NCI-H82 (cell line): ENCODE measurements around the gene PKP1.

Source experiments
- DNase-seq: peaks from one replicate; lab custom pipeline; 2025; lab: John Stamatoyannopoulos, UW

The PKP1 gene

DNA sequence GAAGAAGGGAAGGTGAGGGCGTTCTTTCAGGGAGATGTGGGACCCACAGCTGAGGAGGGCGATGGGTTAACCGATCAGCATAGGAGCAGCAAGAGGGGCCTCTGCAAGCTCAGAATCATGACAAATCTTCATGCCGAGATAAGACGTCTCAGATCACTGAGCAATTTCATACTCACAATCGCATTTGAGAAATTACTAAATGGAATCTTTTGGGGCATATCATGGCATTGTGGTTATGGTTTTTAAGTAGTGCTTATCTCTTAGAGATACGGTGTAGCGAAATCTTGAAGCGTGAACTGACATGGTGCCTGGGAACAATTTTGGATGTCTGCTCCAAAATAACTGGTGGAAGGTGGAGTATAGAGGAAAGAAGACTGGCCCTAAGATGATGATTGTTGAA, 88.0 kb downstream of the PKP1 start:
- no peak for DNase-seq

GRCh38 chr1:201371792-201372191, 88.5 kb downstream of the PKP1 start:
- DNase-seq = no peak

DNA sequence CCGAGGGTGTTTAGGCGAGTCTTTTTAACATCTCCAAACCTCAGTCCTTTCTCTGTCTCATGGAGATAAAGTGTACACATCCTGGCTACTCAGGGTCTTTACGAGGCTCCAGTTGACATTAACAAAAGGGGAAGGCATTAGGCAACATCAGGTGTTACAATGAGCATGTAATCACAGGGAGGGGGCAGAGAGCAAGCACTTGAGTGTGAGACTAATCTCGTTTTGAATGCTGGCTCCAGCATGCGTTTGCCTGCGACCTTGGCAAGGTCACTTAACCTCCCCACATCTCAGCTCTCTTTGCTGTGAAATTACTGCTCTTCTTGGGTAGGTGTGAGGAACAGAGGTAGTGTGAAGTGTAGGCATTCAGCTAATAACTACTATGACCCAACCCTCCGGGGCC, 91.1 kb downstream of the PKP1 start:
- peak; percentile 93 for DNase-seq

- DNase-seq = peak; percentile 63
Observed at GRCh38 chr1:201375169-201375568, 91.9 kb downstream of the PKP1 start.

GRCh38 chr1:201376107-201376463, 92.8 kb downstream of the PKP1 start:
- DNase-seq = peak; percentile 93

DNA sequence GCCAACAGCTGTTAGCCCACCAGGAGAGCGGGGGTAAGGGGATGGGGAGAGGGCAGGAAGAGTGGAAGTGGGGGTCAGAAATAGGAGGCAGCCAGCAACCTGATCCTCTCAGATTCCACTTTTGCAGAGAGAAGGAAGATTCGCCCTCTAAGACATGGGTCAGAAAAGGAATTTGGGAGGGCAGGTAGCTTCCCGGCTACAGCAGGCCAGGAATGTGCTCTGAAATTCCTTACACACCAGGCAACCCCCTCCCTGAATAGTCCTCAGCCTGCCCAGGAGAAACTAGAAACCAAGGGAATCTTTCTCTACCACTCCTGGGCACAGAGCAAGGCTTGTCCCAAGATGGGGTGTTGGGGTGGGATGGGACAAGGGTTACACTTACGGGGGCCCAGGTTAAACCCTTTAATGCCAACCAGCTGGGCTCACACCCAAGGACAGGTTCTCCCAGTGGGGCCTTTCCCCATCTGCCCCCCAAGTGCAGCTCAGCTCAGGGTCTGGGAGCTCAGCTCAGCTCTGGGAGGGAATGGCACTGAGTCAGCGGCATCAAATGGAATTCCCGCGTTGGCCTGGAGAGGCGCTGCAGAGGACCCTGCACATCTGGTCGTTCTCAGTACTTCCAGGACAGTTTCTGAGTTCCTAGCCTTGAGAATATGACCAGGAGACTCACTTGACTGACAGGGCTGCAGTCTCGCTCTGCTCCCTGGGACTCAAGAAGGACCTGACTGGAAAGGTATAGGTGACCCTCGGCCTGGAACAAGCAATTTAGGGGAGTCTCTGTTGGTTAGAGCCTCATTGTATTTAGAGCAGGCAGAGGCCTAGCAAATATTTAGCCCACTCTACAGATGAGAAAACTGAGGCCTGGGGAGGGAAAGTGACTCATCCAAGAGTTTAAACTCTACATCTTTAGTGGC, 93.4 kb downstream of the PKP1 start:
- DNase-seq = peak; percentile 91

DNA sequence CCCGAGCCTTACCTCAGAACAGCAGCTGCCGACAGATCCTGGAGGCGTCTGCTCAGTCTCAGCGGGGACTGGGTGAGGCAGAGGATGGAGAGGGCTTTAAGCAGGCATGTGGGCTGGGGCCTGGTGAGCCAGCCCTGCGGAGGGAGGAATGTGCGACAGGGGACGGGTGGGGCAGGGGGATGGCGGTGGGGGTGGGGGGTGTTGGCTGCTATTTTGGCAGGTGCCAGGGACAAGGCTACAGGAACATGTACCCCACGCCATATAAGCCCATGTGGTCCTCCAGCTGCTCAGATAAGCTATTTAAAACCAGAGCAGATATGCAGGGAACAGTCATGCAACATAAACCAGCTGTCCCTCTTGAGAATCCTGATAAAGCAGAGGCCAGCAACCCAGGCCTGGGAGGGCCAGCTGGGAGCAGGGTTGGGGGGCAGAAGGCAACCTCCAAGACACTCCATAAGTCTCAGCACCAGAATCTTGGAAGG, 94.3 kb downstream of the PKP1 start, which contains the start of gene TNNT2:
TNNT2 (minus strand) TSS at position 70 of the 482 bp plus-strand sequence. CDS start 4,426 bp downstream, outside the sequence.
- peak; percentile 89 for DNase-seq

GRCh38 chr1:201378804-201379203, 95.5 kb downstream of the PKP1 start:
- no peak for DNase-seq

- DNase-seq = no peak
Observed at GRCh38 chr1:201379733-201380242, 96.5 kb downstream of the PKP1 start.

DNA sequence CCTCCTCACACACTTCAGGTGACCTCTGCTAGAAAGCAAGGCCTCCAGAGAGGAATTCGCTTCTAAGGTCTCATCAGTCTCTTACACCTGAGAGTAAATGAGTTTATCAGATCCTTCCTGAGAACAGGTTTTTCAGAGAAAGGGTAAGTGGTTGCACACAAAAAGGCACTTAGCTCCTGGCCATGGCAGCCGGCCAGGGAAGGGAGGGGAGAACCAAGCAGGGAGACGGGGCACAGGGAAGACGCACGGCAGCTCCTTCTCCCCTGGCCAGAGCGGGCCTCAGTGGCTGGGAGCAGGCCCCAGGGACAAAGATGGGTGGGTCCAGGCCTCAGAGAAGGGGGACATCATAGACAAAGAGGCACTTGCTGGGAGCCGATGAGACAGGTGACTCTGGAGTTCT, 97.8 kb downstream of the PKP1 start:
- DNase-seq = no peak
